ENCODE measurements around the gene MEIOSIN.
A peak's percentile ranks its signal among the peaks of the same experiment; 100 is the strongest.
"Not testable (repeated sequence)": the region's sequence is repeated elsewhere in the genome, so short reads cannot be mapped to it uniquely, and the experiment has no call there.

Gene MEIOSIN

GRCh38 chr19:45782162-45782691 is 49.0 kb downstream of the MEIOSIN start, which contains the start of gene DMPK:
DMPK (minus strand) TSS chr19:45782490; CDS start chr19:45782352, 138 bp downstream.
- DNase-seq, result no peak

- no peak for DNase-seq
These were observed 49.9 kb downstream of the MEIOSIN start for GRCh38 chr19:45782820-45783785.

GRCh38 chr19:45784096-45784495 is 50.9 kb downstream of the MEIOSIN start:
- DNase-seq, result no peak

- DNase-seq, result no peak
These were observed 51.9 kb downstream of the MEIOSIN start for GRCh38 chr19:45785097-45785496.

GRCh38 chr19:45785781-45786532 is 52.7 kb downstream of the MEIOSIN start:
- DNase-seq, result no peak

- no peak for DNase-seq
These were observed 53.3 kb downstream of the MEIOSIN start for GRCh38 chr19:45786533-45786894.

- no peak for DNase-seq
These were observed 56.0 kb downstream of the MEIOSIN start for GRCh38 chr19:45789035-45789786.

GRCh38 chr19:45790942-45791341 is 57.7 kb downstream of the MEIOSIN start:
- DNase-seq, result peak; percentile 33

- DNase-seq, result peak; percentile 30
These were observed 58.7 kb downstream of the MEIOSIN start for GRCh38 chr19:45791744-45792469.

- DNase-seq, result peak; percentile 100
These were observed 59.4 kb downstream of the MEIOSIN start, which contains the start of gene DMWD for GRCh38 chr19:45792470-45793177. DMWD (minus strand) TSS chr19:45792845; CDS start chr19:45792756, 89 bp downstream.

- DNase-seq, result no peak
These were observed 59.9 kb downstream of the MEIOSIN start for GRCh38 chr19:45793178-45793564.

GRCh38 chr19:45793876-45794275 is 60.6 kb downstream of the MEIOSIN start:
- DNase-seq, result no peak

- no peak for DNase-seq
These were observed 61.4 kb downstream of the MEIOSIN start for GRCh38 chr19:45794627-45795026.

- peak; percentile 63 for DNase-seq
These were observed 65.8 kb downstream of the MEIOSIN start for GRCh38 chr19:45798995-45799517.

GRCh38 chr19:45799541-45799940 is 66.3 kb downstream of the MEIOSIN start:
- not testable (repeated sequence) for DNase-seq

GRCh38 chr19:45800070-45800553 is 66.9 kb downstream of the MEIOSIN start:
- no peak for DNase-seq

- no peak for DNase-seq
These were observed 68.5 kb downstream of the MEIOSIN start for GRCh38 chr19:45801603-45802175.

- DNase-seq, result no peak
These were observed 71.1 kb downstream of the MEIOSIN start for GRCh38 chr19:45804140-45804958.

- no peak for DNase-seq
These were observed 71.7 kb downstream of the MEIOSIN start for GRCh38 chr19:45804959-45805230.

- DNase-seq, result no peak
These were observed 72.5 kb downstream of the MEIOSIN start for GRCh38 chr19:45805719-45806118.

Measured in activated naive CD4-positive, alpha-beta T cell treated with Interleukin-2 at 50 U/mL for 16 hours (primary cell).